NCI-H146 (cell line): ENCODE data around the gene ATG5.
"Not testable (repeated sequence)": the region's sequence is repeated elsewhere in the genome, so short reads cannot be mapped to it uniquely, and the experiment has no call there.

Experiments
- DNase-seq: peaks from one replicate; lab custom pipeline; 2025; lab: John Stamatoyannopoulos, UW

Gene ATG5

DNA sequence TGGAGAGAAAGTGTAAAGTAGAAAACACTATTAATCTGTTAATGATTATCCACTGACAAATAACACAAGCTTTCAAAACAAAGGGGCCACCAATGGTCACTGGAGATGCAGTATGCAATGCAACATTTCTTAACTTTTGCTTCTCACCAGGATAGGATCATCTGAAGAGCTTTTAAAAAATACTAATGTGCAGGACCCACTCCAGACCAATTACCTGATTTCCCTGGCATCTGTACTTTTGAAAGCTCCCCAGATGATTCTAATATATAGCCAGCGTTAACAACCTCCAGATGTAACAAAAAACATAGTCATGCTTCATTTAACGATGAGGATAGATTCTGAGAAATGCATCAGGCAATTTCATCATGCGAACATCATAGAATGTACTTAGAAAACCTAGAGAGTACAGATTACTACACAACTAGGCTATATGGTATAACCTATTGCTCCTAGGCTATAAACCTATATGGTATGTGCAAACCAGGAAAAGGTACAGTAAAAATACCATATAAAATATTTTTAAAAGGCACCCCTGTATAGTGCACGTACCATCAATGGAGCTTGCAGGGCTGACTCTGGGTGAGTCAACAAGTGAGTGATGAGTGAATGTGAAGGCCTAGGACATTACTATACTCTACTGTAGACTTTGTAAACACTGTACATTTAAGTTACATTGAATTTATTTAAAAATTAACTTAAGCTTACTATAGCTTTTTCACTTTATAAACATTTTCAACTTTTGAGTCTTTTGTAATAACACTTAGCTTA is 69.2 kb downstream of the ATG5 start:
- DNase-seq = no peak

GRCh38 chr6:106255306-106255705 is 70.3 kb downstream of the ATG5 start:
- DNase-seq = no peak

GRCh38 chr6:106254636-106255035 is 70.9 kb downstream of the ATG5 start:
- no peak for DNase-seq

GRCh38 chr6:106253731-106254130 is 71.8 kb downstream of the ATG5 start:
- no peak for DNase-seq

DNA sequence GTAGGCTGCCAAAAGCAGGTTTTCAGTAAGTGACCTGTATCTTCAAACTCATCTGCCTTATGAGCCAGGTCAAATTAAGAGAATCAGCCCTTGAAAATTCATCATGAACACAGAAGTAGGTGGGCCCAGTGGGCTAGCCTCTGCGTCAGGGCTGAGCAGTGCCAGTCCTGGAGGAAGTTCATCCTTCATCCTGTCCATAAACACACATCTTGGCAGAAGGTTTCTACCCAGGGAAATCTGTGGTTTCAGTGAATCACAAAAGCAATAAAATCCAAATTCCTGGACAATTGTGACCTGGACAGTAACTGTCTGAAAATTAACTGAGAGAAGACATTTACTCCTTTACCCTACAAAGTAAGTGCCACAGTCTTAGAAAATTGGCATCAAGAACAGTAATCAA is 72.4 kb downstream of the ATG5 start:
- no peak for DNase-seq

DNA sequence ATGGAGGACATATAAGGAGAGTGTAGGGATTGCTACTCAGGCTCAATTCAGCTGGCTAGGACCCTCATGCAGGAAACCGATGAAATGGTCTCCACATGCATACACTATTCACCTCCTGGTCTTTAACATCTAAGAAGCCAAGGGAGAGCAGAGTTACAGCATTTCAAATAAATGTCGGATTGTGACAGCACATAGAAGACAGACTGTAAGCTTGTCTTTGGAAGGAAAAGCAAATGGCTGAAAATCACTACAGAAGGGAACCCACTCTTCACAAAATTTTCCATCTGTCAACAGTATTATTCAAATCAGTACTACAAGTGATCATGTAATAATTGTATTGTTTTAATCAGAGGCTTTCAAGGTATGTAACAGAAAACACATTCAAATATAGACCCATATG is 72.9 kb downstream of the ATG5 start:
- DNase-seq = no peak

DNA sequence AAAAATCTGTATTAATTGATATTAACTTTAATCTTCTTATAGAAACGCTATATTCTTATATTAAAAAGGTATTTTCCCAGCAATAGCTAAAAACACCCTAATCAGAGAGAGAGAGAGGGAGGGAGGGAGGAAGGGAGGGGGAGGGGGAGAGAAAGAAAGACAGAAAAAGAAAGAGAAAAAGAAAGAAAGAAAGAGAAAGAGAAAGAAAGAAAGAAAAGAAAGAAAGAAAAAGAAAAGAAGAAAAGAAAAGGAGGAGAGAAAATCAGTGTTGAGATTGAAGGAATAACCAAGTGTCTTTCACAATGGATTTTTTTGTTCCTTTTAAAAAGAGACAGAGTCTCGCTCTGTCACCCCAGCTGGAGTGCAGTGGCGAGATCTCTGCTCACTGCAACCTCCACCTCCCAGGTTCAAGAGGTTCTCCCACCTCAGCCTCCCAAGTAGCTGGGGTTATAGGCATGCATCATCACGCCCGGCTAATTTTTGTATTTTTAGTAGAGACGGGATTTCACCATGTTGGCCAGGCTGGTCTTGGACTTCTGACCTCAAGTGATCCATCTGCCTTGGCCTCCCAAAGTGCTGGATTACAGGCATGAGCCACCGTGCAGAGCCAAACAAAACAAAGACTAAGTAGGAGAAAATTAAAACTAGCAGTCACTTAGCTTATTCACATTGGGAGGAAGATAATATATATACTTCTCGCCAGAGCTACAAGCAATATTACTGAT is 73.9 kb downstream of the ATG5 start:
- DNase-seq = not testable (repeated sequence)

- no peak for DNase-seq
These were observed 74.6 kb downstream of the ATG5 start for GRCh38 chr6:106250953-106251352.

DNA sequence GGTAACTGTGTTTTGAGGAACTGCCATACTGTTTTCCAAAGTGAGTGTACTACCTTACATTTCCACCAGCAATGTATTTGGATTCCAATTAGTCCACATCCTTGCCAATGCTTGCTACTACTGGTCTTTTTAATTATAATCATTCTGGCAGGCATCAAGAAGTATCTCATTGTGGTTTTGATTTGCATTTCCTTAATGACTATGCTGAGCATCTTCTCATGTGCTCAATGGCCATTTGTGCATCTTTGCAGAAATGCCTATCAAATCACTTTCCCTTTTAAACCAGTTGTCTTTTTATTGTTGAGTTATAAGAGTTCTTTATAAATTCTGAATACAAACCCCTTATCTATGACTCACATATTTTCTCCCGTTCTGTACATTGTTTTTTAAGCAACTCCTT is 75.9 kb downstream of the ATG5 start:
- no peak for DNase-seq

GRCh38 chr6:106247733-106248132 is 77.8 kb downstream of the ATG5 start:
- no peak for DNase-seq

DNA sequence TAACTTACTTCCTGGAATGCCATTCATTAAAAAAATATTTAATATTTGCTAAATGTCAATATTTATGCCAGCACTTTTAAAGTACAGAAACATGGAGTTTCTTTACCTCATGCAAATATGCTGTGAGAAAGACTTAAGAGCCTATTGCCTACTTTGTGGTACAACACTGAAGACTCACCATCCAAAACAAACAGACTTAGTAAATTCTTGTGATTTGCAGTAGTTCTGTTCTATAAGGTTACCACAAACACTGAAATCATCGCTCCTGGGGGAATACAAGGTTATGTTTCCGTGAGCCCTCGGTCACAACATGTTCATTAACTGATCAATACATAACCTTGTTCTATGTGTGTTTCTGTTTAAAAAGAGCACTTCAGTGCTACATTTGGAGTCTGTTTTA is 78.3 kb downstream of the ATG5 start:
- DNase-seq = no peak

DNA sequence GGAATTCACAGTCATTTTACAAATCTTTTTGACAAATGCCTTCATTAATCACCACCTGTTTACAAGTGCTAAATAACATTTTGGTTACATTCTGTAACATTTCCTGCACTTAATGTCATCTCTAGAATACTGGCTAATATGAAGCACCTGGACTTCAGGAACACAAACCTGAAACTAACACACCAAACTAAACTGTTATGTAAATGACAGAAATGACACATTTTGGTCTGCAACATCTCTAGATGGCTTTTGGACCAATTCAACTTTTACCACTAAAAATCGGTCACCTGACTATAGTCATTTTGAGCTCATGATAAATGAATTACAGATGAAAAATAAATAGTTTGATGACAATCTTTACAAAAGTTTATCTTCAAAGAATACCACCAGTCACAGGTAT is 80.6 kb downstream of the ATG5 start:
- no peak for DNase-seq

DNA sequence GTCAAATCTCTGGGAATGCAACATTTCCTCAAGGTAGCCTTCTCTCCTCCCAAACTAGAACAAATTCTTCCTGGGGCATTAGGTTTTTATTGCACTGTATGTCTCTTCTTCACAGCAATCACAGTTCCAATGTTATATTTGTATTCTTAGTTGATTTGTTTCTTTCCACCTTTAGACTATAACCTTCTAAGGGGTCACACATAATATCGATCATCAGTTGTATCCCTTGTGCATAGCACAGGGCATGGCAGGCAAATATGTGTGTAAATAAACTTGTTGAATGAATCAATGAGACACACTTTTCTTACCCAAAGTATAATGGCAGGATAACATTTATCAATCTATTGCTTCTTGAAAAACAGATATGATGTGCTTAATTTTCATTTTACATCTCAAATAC is 81.0 kb downstream of the ATG5 start:
- no peak for DNase-seq

DNA sequence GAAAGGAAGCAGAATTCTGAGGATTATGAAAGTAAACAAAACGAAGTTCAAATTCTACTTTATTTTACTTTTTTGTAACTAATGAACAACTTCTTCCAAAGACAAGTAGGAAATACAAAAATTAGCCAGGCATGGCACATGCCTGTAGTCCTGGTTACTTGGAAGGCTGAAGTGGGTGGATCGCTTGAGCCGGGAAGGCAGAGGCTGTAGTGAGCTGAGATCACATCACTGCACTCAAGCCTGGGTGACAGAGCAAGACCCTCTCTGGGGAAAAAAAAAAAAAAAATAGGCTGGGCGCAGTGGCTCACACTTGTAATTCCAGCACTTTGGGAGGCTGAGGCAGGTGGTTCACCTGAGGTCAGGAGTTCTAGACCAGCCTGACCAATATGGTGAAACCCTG is 82.3 kb downstream of the ATG5 start:
- DNase-seq = no peak

- DNase-seq = no peak
These were observed 84.1 kb downstream of the ATG5 start for GRCh38 chr6:106241498-106241897.

DNA sequence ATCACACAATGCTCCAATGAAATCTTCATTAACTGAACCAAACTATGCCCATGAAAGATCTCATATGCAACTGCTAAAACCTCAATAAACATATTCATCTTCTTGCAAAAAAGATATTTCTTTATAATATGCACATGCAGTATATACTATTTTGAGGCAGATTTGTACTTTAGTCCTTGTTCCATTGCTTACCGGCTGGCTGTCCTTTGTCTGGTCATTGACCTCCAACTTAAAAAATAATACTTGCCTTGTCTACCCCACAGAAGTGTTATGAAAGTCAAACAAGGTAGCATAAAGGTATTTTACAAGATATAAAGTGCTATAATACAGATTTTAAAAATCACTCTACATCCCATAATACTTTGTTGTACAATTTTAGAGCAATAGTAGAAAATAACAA is 88.3 kb downstream of the ATG5 start:
- no peak for DNase-seq

DNA sequence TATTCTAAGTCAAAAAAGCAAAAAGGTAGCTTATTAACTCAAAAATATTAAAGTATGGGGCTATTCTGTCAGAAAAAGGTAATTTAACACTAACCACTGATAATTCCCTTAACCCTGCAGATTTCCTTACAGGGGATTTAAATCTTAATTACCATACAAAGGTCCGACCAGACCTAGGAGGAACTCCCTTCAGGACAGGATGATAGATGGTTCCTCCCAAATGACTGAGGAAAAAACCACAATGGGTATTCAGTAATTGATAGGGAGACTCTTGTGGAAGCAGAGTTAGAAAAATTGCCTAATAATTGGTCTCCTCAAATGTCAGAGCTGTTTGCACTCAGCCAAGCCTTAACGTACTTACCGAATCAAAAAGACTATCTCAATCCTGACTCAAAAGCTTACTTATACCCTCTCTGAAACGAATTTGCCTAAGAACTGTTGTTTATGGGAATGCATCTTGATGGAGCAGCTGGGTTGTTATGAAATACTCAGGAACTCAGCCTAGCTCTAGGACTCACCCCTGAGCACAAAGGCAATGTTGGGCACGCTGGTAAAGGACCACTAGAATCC is 95.6 kb downstream of the ATG5 start:
- not testable (repeated sequence) for DNase-seq

DNA sequence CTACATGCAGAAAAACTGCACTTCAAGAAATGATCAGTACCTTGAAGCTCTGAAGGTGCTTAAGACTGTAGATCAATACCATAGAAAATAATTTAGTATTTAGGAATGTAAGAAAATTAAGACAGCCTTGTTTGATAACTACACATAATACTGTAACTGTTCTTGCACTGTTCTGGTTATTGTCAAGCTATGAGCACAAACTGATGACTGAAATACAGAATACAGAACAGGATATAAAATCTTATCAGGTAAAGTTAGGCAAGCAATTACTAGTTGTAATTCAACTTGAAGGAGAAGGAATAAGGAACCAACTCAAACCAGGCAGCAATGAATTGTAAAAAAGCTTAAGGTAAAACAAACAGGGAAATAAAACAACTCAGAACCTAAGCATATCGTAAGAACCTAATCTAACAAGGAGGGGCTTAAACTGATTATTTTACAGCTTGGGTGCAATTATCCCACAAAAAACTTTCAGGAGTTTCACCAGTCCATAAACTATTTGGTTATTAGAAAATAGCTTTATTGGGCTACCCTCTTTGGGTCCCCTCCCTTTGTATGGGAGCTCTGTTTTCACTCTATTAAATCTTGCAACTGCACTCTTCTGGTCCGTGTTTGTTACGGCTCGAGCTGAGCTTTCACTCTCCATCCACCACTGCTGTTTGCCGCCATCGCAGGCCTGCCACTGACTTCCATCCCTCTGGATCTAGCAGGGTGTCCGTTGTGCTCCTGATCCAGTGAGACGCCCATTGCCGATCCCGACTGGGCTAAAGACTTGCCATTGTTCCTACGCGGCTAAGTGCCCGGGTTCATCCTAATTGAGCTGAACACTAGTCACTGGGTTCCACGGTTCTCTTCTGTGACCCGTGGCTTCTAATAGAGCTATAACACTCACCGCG is 97.7 kb downstream of the ATG5 start:
- no peak for DNase-seq

DNA sequence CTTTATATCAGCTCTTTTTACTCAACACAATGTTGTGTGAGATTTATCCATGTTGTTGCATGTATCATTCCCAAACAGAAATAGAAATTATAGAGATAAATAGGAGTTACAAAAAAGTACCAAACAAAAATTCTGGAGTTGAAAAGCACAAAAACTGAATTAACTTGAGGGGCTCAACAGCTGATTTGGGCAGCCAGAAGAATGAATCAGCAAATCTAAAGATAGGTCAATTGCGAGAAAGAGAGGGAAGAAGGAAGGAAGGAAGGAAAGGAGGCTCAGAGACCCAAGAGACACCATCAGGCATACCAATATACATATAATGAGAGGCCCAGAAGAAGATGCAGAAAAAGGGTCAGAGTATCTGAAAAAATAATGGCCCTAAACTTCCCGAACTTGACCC is 98.9 kb downstream of the ATG5 start:
- DNase-seq = no peak

- peak; percentile 11 for DNase-seq
These were observed 100.0 kb downstream of the ATG5 start for GRCh38 chr6:106225581-106225980.

DNA sequence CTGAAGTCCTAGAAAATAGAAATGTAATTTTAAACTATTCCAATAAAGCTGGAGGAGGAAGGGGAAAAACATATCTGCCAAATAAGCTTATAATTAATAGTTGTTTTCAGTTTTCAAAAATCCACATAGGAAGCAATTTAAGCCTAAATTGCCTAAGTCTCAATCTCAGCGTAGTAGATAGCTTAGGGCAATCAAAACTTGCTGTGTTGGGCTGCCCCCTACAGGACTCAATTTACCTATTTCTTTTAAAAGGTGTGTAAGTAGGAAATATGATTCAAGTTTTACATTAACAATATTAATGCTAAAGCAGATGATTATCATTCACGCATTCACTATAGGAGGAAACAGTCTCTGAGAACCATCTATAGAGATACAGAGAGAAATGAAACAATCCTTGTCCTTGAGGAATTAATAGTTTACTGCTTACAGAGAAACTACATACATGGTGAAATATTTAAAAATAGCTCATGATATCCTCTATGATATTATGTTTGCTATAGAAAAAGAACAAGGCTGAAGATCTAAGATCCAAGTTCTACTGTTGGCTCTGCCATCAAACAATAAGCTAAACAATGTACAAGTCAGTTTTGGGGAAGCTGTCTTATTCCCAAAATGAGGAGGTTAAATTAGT is 102.1 kb downstream of the ATG5 start:
- DNase-seq = peak; percentile 43

GRCh38 chr6:106220485-106220884 is 105.1 kb downstream of the ATG5 start:
- no peak for DNase-seq
